ENCODE measurements around the gene GPR150. TPM values are rescaled to one million over a fixed set of nuclear protein-coding genes. Genes with fewer than 3 reads are reported as not detected.
A peak's percentile ranks its signal among the peaks of the same experiment; 100 is the strongest.

GPR150 gene
- total and polyA plus RNA-seq, 4 donors: 0.06 to 0.57 (median 0.46) TPM

- no peak overlapping the region for H3K4me3 ChIP-seq (ENCODE audit: low read depth, low read length)
- no peaks in the 10 kb centered on the region for H3K4me1 ChIP-seq (ENCODE audit: control insufficient read depth, insufficient read depth, low read length)
- H3K36me3 ChIP-seq (ENCODE audit: control insufficient read depth, insufficient read depth, low read length): no peaks in the 10 kb centered on the region
- no peak overlapping the region for H3K27ac ChIP-seq (ENCODE audit: low read depth, low read length)
- DNase-seq (ENCODE audit: low read depth in 4 of 6, low spot score in 6 of 6): no peak
- no peaks in the 10 kb centered on the region for H3K27me3 ChIP-seq (ENCODE audit: control insufficient read depth, insufficient read depth, low read length)
- H3K9me3 ChIP-seq (ENCODE audit: control insufficient read depth, insufficient read depth, low read length): no peaks in the 10 kb centered on the region
- WGBS (ENCODE audit: insufficient coverage): 100% methylated on average over 4 of the region's 5 CpGs
Measured at GRCh38 chr5:95605786-95606185, 14.1 kb upstream of the GPR150 start.

- Histone ChIP-seq H3K27me3 (ENCODE audit: control insufficient read depth, insufficient read depth, low read length) (no peaks in the 10 kb centered on the region), H3K9me3 (ENCODE audit: control insufficient read depth, insufficient read depth, low read length) (no peaks in the 10 kb centered on the region), H3K4me1 (ENCODE audit: control insufficient read depth, insufficient read depth, low read length) (no peaks in the 10 kb centered on the region), H3K4me3 (ENCODE audit: low read depth, low read length) (no peak overlapping the region), H3K36me3 (ENCODE audit: control insufficient read depth, insufficient read depth, low read length) (no peaks in the 10 kb centered on the region), H3K27ac (ENCODE audit: low read depth, low read length) (no peak overlapping the region)
- no peak for DNase-seq (ENCODE audit: low read depth in 4 of 6, low spot score in 6 of 6)
- no CpG with 5 or more reads among the region's 1 CpG for WGBS (ENCODE audit: insufficient coverage)
Measured at GRCh38 chr5:95606419-95606818, 13.5 kb upstream of the GPR150 start.

- no peaks in the 10 kb centered on the region for H3K4me1 ChIP-seq (ENCODE audit: control insufficient read depth, insufficient read depth, low read length)
- 75% methylated on average over 1 of the region's 3 CpGs for WGBS (ENCODE audit: insufficient coverage)
- no peaks in the 10 kb centered on the region for H3K36me3 ChIP-seq (ENCODE audit: control insufficient read depth, insufficient read depth, low read length)
- no peaks in the 10 kb centered on the region for H3K27me3 ChIP-seq (ENCODE audit: control insufficient read depth, insufficient read depth, low read length)
- peak in 1 of 6 donors; percentile 8 for DNase-seq (ENCODE audit: low read depth in 4 of 6, low spot score in 6 of 6)
- peaks cover 4% of the 10 kb centered on the region for H3K9me3 ChIP-seq (ENCODE audit: control insufficient read depth, insufficient read depth, low read length)
- no peak overlapping the region for H3K27ac ChIP-seq (ENCODE audit: low read depth, low read length)
- no peak overlapping the region for H3K4me3 ChIP-seq (ENCODE audit: low read depth, low read length)
Measured at GRCh38 chr5:95609711-95610110, 10.2 kb upstream of the GPR150 start.

- H3K27ac ChIP-seq (ENCODE audit: low read depth, low read length): no peak overlapping the region
- no peak for DNase-seq (ENCODE audit: low read depth in 4 of 6, low spot score in 6 of 6)
- no CpG with 5 or more reads among the region's 7 CpGs for WGBS (ENCODE audit: insufficient coverage)
- H3K4me3 ChIP-seq (ENCODE audit: low read depth, low read length): no peak overlapping the region
- no peaks in the 10 kb centered on the region for H3K4me1 ChIP-seq (ENCODE audit: control insufficient read depth, insufficient read depth, low read length)
- H3K9me3 ChIP-seq (ENCODE audit: control insufficient read depth, insufficient read depth, low read length): peaks cover 4% of the 10 kb centered on the region
- no peaks in the 10 kb centered on the region for H3K36me3 ChIP-seq (ENCODE audit: control insufficient read depth, insufficient read depth, low read length)
- no peaks in the 10 kb centered on the region for H3K27me3 ChIP-seq (ENCODE audit: control insufficient read depth, insufficient read depth, low read length)
Measured at GRCh38 chr5:95610546-95610945, 9.3 kb upstream of the GPR150 start.

GRCh38 chr5:95611396-95611795, 8.5 kb upstream of the GPR150 start:
- Histone ChIP-seq H3K27me3 (ENCODE audit: control insufficient read depth, insufficient read depth, low read length) (no peaks in the 10 kb centered on the region), H3K9me3 (ENCODE audit: control insufficient read depth, insufficient read depth, low read length) (peaks cover 4% of the 10 kb centered on the region), H3K36me3 (ENCODE audit: control insufficient read depth, insufficient read depth, low read length) (no peaks in the 10 kb centered on the region), H3K4me1 (ENCODE audit: control insufficient read depth, insufficient read depth, low read length) (no peaks in the 10 kb centered on the region), H3K27ac (ENCODE audit: low read depth, low read length) (no peak overlapping the region), H3K4me3 (ENCODE audit: low read depth, low read length) (no peak overlapping the region)
- WGBS (ENCODE audit: insufficient coverage): 100% methylated on average over 1 of the region's 3 CpGs
- DNase-seq (ENCODE audit: low read depth in 4 of 6, low spot score in 6 of 6): no peak

- peaks cover 4% of the 10 kb centered on the region for H3K9me3 ChIP-seq (ENCODE audit: control insufficient read depth, insufficient read depth, low read length)
- H3K4me1 ChIP-seq (ENCODE audit: control insufficient read depth, insufficient read depth, low read length): no peaks in the 10 kb centered on the region
- H3K36me3 ChIP-seq (ENCODE audit: control insufficient read depth, insufficient read depth, low read length): no peaks in the 10 kb centered on the region
- no peak overlapping the region for H3K27ac ChIP-seq (ENCODE audit: low read depth, low read length)
- WGBS (ENCODE audit: insufficient coverage): 100% methylated on average over 1 of the region's 1 CpG
- H3K27me3 ChIP-seq (ENCODE audit: control insufficient read depth, insufficient read depth, low read length): peaks cover 3% of the 10 kb centered on the region
- H3K4me3 ChIP-seq (ENCODE audit: low read depth, low read length): no peak overlapping the region
- no peak for DNase-seq (ENCODE audit: low read depth in 4 of 6, low spot score in 6 of 6)
Measured at GRCh38 chr5:95613514-95613913, 6.4 kb upstream of the GPR150 start.

- no peak overlapping the region for H3K4me3 ChIP-seq (ENCODE audit: low read depth, low read length)
- no CpG with 5 or more reads among the region's 1 CpG for WGBS (ENCODE audit: insufficient coverage)
Measured at GRCh38 chr5:95615164-95615467, 4.8 kb upstream of the GPR150 start.

GRCh38 chr5:95617057-95617456, 2.8 kb upstream of the GPR150 start:
- 77% methylated on average over 5 of the region's 5 CpGs for WGBS (ENCODE audit: insufficient coverage)
- Histone ChIP-seq H3K27ac (ENCODE audit: low read depth, low read length) (no peak overlapping the region), H3K27me3 (ENCODE audit: control insufficient read depth, insufficient read depth, low read length) (peaks cover 25% of the 10 kb centered on the region), H3K36me3 (ENCODE audit: control insufficient read depth, insufficient read depth, low read length) (no peaks in the 10 kb centered on the region), H3K4me3 (ENCODE audit: low read depth, low read length) (no peak overlapping the region), H3K4me1 (ENCODE audit: control insufficient read depth, insufficient read depth, low read length) (peaks cover 13% of the 10 kb centered on the region), H3K9me3 (ENCODE audit: control insufficient read depth, insufficient read depth, low read length) (peaks cover 4% of the 10 kb centered on the region)
- no peak for DNase-seq (ENCODE audit: low read depth in 4 of 6, low spot score in 6 of 6)

More at GRCh38 chr5:95615164-95615467, 4.8 kb upstream of the GPR150 start:
- Histone ChIP-seq H3K27ac (ENCODE audit: low read depth, low read length) (no peak overlapping the region), H3K27me3 (ENCODE audit: control insufficient read depth, insufficient read depth, low read length) (peaks cover 19% of the 10 kb centered on the region), H3K36me3 (ENCODE audit: control insufficient read depth, insufficient read depth, low read length) (no peaks in the 10 kb centered on the region), H3K9me3 (ENCODE audit: control insufficient read depth, insufficient read depth, low read length) (peaks cover 4% of the 10 kb centered on the region), H3K4me1 (ENCODE audit: control insufficient read depth, insufficient read depth, low read length) (peaks cover 5% of the 10 kb centered on the region)
- no peak for DNase-seq (ENCODE audit: low read depth in 4 of 6, low spot score in 6 of 6)

GRCh38 chr5:95619096-95619495, 791 bp upstream of the GPR150 start:
- H3K27ac ChIP-seq (ENCODE audit: low read depth, low read length): no peak overlapping the region
- H3K9me3 ChIP-seq (ENCODE audit: control insufficient read depth, insufficient read depth, low read length): no peaks in the 10 kb centered on the region
- H3K36me3 ChIP-seq (ENCODE audit: control insufficient read depth, insufficient read depth, low read length): no peaks in the 10 kb centered on the region
- no CpG with 5 or more reads among the region's 4 CpGs for WGBS (ENCODE audit: insufficient coverage)
- no peak for DNase-seq (ENCODE audit: low read depth in 4 of 6, low spot score in 6 of 6)
- no peak overlapping the region for H3K4me3 ChIP-seq (ENCODE audit: low read depth, low read length)
- peaks cover 13% of the 10 kb centered on the region for H3K4me1 ChIP-seq (ENCODE audit: control insufficient read depth, insufficient read depth, low read length)
- peaks cover 25% of the 10 kb centered on the region for H3K27me3 ChIP-seq (ENCODE audit: control insufficient read depth, insufficient read depth, low read length)

GRCh38 chr5:95619514-95620029, 315 bp upstream of the GPR150 start:
- Histone ChIP-seq H3K4me1 (ENCODE audit: control insufficient read depth, insufficient read depth, low read length) (peaks cover 13% of the 10 kb centered on the region), H3K27ac (ENCODE audit: low read depth, low read length) (no peak overlapping the region), H3K9me3 (ENCODE audit: control insufficient read depth, insufficient read depth, low read length) (no peaks in the 10 kb centered on the region), H3K36me3 (ENCODE audit: control insufficient read depth, insufficient read depth, low read length) (no peaks in the 10 kb centered on the region), H3K4me3 (ENCODE audit: low read depth, low read length) (peak overlapping the region; percentile 45), H3K27me3 (ENCODE audit: control insufficient read depth, insufficient read depth, low read length) (peaks cover 25% of the 10 kb centered on the region)
- peak in 1 of 6 donors; percentile 8 for DNase-seq (ENCODE audit: low read depth in 4 of 6, low spot score in 6 of 6)
- WGBS (ENCODE audit: insufficient coverage): 2% methylated on average over 13 of the region's 19 CpGs

All from spinal cord (tissue), 10 donors.